Measurements from ENCODE around the gene SCUBE3.

Gene SCUBE3

DNA sequence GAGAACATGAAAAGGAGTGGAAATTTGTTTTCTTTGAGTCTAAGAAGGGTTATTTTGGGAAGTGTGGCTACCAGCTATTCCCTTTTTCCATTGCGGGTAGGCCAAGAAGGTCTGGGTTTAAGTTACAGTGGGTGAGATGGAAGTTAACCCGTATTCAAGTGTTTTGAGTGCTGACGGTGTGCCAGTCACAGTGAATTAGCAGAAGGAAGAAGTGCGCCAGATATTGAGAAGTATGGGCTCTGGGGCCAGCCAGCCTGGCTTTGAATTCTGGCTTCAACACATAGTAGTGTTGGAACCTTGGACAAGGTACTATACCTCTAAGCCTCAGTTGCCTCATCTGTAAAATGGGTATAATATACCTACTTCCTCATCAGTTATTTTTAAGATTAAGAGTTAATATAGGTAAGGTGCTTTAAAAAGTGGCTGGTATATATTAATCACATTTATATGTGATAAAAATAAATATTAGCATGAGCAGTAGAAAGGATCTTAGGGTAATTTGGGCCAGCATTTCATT is 62.0 kb downstream of the SCUBE3 start:
- DNase-seq, result no peak

DNA sequence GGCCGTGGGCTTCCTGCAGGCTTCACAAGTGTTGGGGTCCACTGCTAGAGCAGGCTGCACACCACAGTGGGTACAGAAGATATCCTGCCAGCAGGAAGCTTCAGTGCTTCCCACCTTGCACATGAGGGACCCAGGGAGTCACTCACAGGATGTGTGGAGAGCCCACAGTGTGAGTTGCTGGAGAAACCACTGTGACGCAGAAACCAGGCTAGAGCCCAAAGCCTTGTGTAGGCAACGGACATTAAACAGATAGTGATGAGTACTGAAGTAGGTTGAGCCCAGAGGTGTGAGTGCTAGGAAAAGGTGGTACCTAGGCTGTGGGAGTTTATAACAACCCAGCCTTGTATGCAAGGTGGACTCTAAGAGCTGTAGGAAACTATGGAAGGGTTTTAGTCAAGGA is 65.0 kb downstream of the SCUBE3 start:
- DNase-seq, result no peak

DNA sequence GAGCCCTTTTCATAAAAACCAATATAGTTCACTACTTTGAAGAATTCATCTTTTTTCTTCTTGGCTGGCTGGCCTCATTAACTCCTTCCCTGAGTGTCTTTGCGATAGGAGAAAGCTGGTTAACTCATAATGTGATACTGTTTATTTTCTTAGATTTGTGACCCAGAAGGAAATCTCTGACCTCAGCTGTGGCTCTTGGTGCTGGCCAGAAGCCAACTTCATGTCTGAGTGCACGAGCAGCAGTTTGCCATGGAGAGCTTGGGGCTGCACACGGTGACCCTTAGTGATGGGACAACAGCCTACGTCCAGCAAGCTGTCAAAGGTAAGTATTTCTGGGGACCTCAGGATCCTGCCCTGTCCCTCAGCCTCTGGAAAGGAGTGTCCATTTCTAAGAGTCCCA is 67.1 kb downstream of the SCUBE3 start:
- no peak for DNase-seq

DNA sequence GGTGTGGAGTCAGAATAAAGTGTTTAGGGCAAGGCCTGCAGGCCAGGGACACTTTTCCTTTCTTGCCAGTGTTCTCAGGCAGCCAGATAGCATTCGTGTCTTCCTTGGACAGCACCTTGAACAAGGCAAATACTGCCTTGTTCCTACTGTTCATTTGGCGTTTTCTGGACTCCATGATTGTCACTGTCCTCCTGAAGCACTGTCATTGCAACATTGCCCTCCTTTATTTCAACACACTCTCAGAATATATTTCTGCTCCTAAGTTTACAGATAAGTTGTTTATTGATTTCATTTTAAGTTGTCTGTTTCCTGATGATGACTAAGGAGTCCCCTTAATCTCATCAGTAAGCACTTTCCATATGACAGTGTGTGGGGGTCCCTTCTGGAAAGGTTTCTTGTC is 68.7 kb downstream of the SCUBE3 start:
- no peak for DNase-seq

DNA sequence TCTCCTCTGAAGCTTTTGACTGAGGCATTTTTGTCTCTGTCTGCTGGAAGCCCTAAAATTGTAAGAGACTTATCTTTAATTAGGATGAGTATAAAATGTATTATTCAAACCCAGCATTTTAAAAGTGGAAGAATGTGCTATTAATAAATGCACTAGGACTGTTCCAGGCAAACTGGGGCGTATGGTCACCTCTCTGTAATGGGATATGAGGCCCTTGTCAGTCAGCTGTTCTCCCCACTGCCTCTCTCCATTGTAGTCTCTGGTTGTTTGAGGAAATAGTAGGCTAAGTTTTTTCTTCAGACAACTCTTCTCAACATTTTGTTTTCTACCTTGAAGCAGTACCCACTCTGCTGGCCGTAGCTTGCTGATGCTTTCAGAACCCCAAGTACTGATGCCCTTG is 69.6 kb downstream of the SCUBE3 start:
- DNase-seq, result no peak

DNA sequence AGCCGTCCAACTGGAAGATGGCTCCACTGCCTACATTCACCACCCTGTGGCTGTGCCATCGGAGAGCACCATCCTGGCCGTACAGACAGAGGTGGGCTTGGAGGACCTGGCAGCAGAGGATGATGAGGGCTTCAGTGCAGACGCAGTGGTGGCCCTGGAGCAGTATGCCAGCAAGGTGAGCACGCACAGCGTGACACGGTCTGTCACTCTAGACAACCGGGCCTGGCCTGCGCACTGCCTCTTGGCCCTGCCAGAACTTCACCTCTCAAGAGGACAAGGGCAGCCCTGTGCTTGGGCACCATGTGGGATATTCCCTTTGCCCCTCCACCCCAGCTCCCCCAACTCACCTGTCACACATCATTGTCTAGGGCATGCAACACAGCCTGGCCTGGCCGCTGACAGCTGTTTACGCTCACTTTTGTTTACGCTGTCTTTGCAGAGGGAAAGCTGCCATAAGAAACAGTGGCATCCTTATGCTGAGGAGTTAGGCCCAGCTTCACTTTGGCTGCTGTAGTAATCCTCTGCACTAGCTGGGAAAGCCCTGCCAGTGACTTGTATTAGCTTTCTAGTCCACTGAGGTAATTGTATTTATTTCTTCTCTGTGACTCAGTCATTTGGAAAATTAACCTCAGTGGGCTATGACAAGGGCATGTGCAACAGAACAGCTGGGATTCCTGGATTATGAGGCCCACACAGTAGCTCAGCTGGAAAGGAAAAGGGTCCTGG is 74.1 kb downstream of the SCUBE3 start:
- DNase-seq, result no peak

DNA sequence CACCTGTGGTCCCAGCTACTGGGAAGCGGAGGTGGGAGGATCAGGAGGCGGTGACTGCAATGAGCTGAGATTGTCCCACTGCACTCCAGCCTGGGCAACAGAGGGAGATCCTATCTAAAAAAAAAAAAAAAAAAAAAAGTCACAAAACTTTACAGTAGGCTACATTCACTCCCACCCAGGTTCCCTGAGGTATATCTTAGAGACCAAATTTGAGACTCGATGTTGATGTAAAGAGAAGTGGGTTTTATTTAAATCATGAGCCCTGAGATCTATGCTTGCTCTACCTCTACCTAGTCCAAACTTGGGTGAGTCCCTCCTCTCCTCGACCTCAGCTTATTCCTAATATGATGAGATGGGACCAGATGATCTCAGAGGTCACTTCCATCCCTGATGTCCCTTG is 75.1 kb downstream of the SCUBE3 start:
- DNase-seq, result no peak

DNA sequence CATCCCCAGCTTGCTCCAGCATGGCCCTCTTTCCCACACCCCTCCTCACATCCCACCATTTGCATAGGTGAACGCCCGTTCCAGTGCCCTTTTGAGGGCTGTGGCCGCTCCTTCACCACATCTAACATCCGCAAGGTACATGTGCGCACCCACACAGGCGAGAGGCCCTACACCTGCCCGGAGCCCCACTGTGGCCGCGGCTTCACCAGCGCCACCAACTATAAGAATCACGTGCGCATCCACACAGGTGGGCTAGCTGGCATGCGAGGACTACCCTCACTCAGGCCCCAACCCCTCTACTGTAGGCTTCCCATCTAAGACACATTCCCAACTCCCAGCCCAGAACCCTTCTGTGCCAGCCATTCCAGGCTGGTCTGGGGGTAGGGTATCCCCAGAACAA is 77.7 kb downstream of the SCUBE3 start:
- no peak for DNase-seq

DNA sequence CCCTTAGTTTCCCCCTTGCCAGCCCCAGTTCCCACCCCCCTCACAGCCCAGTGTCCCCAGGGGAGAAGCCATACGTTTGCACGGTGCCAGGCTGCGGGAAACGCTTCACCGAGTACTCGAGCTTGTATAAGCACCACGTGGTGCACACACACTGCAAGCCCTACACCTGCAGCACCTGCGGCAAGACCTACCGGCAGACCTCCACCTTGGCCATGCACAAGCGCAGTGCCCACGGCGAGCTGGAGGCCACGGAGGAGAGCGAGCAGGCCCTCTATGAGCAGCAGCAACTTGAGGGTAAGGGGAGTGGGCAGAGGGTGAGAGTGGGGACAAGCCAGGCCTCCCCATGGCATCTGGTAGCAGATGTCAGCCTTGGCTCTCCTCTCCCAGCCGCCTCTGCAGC is 78.7 kb downstream of the SCUBE3 start:
- DNase-seq, result no peak

DNA sequence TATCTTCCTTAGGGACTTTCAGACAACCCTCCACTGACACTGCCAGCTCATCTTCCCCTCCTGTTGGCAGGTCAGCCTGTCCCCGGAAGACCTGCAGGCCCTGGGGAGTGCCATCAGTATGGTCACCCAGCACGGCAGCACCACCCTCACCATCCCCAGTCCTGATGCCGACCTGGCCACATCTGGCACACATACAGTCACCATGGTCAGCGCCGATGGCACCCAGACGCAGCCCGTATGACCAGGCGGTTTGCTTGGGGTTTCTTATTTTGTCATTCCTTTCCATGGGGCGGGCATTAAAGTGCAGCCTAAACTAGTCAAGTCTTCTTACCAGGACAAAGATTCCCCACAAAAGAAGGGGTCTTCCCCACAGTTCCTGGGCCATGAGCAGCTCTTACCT is 79.9 kb downstream of the SCUBE3 start:
- no peak for DNase-seq

DNA sequence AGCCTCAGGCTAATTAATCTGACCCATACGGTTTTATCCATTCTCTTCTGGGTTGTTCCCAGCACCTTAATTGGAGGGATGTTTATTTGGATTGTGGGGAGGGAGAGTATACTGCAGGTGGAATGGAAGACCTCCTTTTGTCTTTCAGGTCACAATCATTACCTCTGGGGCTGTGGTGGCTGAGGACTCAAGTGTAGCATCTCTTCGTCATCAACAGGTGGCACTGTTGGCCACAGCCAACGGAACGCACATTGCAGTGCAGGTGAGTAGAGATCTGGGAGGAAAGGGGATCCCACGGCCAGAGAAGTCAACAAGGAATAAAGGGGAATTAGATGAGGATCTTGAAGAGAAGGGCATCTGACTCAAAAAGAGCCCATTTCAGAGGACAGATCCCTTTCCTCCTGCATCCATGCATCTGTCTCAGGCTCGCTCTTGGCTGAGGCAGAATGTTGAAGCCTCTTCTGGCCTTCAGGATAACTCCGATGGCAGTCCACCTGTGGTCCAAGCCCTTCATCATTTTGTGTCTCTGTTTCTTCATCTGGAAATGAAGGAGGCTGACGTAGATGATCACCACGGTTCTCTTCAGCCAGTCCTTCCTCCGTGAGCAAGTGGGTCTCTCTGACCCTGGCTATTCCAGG is 80.7 kb downstream of the SCUBE3 start:
- DNase-seq, result peak; percentile 43 to 51 (median 48)

DNA sequence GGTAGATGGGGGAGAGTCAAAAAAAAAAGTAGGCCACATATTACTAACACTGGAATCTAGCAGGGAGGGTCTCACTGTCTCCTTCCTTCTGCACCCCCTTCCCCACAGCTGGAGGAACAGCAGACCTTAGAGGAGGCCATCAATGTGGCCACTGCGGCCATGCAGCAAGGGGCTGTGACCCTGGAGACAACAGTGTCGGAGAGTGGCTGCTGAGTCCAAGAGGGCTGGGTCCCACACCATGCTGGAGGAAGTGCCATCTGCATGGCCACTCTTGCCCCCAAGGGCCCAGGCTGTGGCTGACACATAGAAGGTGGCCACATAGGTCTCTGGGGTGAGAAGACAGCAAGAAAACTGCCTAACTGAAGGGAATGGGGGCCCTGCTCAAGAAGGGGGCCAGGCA is 81.3 kb downstream of the SCUBE3 start:
- DNase-seq, result no peak

DNA sequence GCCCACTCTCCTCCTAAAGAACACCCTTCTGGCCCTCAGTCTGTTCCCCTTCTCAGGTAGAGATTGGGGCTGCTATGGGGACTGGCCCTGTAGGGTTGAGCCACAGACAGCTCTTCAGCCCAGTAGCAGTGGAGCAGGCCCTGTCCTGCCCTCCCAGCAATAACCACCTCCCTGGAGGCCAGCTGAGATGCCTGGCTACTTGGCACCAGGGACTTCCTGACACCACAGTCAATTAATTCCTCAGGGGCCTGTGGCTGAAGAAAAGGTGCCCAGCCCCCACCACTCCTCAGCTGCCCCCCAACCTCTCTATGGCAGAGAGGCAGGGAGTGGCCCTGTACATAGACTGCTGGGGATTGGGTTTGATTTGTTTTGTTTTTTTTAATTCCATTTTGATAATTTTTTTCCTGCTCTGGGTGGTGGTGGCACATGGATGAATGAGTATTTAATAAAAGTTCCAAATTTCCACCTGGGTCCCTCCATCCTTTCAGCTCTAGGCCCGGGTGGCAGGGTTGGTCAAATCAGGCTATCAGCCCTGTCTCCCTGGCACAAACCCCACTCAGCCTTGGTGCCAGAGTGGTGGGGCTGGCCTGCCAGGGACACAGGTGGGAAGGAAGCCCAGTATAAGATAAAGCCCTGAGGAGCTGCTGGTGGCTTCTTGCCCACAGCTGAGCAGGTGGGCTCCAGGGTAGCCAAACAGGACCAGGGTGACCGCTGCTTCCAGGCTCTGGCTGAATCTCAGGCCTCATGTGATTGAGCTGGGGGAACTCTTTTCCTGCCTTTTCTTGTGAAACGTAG is 82.0 kb downstream of the SCUBE3 start:
- no peak for DNase-seq

DNA sequence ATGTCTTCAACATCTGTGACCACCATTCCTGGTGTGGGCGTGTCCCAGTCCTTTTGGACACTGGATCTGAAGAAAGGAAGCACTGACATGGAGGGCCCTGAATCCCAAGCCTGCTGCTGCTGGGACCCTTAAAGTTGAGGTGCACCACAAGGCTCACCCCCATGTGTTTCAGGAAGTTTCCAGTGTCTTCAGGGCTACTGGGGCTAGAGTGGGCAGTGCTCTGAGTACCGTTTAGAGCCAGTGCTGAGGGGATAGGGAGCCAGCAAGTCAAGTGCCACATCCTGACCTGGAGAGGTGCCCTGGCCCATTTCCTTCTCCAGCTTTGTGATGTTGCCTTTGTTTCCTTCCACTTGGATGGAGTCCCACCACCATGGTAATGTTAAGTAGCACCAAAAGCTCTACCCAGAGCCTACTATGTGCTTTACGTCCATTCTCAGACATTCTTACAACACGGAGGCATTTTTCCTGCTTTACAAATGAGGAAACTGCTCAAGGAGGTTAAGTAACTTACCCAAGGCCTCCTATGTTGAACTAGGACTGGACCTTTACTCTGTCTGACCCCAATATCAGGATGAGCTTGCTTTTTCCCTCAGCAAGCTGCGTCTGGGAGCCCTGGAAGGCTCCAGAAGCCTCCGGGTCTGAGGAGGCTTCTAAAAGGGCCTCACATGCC is 83.3 kb downstream of the SCUBE3 start:
- DNase-seq, result peak in 2 of 3 donors; percentile 34 to 35

DNA sequence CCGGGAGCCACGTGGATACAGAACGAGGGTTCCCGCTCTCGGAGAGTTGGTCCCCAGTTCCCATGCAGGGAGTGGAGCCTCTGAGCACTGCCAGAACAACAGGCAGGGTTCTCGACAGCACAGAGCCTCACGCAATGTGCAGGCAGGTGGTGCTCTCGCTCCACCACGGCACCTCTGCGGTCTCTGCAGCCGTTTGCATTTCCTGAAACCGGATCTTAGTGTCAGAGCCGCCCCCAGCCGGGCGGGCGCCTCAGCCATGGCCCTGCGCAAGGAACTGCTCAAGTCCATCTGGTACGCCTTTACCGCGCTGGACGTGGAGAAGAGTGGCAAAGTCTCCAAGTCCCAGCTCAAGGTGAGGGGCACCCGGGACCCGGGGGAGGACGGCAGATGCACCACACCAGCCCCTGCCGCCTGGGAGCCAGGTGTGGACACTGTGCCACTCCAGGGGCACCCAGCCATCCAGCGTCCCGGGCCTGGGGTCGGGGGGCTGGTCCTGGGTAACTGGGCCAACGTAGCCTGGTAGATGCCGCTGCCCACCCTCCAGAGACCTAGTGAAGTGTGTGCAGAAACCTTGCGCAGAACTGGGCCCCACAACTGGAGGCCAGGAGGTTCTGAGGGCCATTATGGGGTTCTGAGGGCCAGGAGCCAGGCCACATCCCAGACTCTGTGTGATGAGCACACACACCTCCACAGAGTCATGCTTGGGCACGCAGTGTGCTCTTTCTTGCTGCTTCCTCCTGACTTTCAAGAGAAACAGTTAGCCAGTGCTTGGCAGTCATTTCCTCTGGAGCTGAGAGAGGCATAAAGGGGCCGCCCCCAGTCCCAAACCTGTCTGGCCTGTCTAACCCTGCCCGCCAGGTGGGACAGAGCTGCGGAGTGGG is 84.1 kb downstream of the SCUBE3 start, which contains the start of gene DEF6:
DEF6 (plus strand) TSS at position 218 of the 881 bp plus-strand sequence; CDS start at position 257, 39 bp downstream.
- peak; percentile 86 to 90 (median 90) for DNase-seq

DNA sequence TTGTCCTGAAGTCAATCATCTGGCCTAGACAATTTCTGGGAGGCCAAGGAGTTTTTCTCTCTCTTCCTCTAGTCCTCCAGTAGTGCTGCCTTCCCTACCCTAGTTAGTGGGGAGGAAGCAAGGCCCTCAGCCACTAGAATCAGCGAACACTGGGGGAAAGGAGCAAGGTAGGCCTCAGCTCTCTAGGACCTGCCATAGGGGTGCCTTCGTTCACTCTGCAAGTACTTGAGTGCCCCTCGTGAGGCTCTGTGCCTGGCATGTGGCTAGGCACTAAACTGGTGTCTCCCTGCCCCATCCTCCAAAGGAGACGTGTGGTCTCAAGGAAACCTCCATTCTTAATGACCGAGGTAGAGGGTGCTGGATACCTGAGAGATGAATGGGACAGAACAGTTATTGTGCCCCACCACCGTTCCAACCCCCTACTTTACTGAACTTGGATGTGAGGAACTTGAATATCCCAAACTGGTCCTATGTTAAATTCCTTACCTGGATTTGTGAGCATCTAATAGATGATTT is 84.9 kb downstream of the SCUBE3 start:
- DNase-seq, result no peak

DNA sequence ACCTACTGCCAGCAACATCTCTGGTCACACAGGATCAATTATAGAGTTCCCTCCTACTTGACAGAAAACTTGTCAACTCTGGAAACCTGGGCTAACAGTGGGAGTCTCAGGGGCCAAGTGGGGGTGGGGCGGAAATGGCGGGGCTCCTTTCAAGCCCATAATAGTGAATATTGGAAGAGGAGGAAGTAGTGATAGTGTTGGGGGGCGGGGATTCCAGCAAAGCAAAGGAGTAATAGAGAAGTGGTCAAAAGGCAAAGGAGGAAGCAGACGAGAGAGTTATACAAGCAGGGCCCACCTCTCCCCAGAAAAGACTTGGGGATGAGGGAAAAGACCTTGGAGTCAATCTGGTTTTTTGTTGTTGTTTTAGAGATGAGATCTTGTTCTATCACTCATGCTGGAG is 85.9 kb downstream of the SCUBE3 start:
- peak; percentile 64 to 76 (median 69) for DNase-seq

DNA sequence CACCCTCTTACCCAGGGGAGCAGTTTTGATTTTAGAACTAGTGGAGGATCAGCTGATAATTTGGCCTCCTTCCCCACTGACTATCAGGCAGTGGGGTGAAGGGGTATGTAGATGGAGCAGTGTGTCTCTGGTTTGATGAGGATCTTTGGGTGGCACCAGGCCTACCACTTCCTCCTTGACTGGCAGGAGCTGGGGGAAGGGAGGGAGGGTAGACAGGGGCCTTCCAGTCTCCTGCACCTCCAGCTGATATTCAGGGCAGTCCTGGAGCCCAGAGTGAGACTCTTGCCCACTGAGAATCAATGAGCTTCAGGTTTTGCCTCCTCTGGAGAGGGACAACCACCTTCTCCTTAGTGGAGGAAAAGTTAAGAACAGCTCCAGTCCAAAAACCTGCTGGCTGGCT is 87.1 kb downstream of the SCUBE3 start:
- DNase-seq, result no peak

Data from suppressor macrophage treated with lipopolysaccharide for 1 hour (primary cell).